Measurements from ENCODE around the gene OR6K3.

- TF ChIP-seq CTCF (conservative IDR thresholded peaks at IDR 0.05 in 1 of 2, IDR thresholded peaks at IDR 0.05 in 1 of 2; ENCODE audit: low read depth in 1 of 2, low read length in 2 of 2) (no peak), EZH2 (IDR thresholded peaks at IDR 0.05; ENCODE audit: low read length, missing control alignments) (no peak)
These were observed 28.6 kb downstream of the OR6K3 start for GRCh38 chr1:158691907-158692306.
